GM18517 (cell line): ENCODE results near the gene JMY.

ENCODE experiments used
- ATAC-seq: cut with Tn5 transposase; IDR thresholded peaks from one replicate; pipeline ENCODE4 v1.9.1; 2021; ENCODE audit warnings: mild to moderate bottlenecking, moderate library complexity; ENCODE audit not compliant: unreplicated experiment

Gene JMY

GRCh38 chr5:79235634-79236361 lies at the start of gene JMY:
JMY (plus strand) TSS chr5:79236131; CDS start chr5:79236651, 520 bp downstream.
- peak; percentile 42 for ATAC-seq

- ATAC-seq, result no peak
These were observed 49.5 kb upstream of the JMY start for GRCh38 chr5:79186455-79186854.

- ATAC-seq, result no peak
These were observed 46.3 kb upstream of the JMY start for GRCh38 chr5:79189439-79190234.

- no peak for ATAC-seq
These were observed 45.7 kb upstream of the JMY start for GRCh38 chr5:79190235-79190529.

- no peak for ATAC-seq
These were observed 44.5 kb upstream of the JMY start for GRCh38 chr5:79191457-79191856.

GRCh38 chr5:79193643-79194042 lies 42.3 kb upstream of the JMY start:
- no peak for ATAC-seq

- no peak for ATAC-seq
These were observed 35.3 kb upstream of the JMY start for GRCh38 chr5:79200573-79201183.

GRCh38 chr5:79201206-79201605 lies 34.7 kb upstream of the JMY start:
- ATAC-seq, result no peak

GRCh38 chr5:79202076-79202475 lies 33.9 kb upstream of the JMY start:
- no peak for ATAC-seq

GRCh38 chr5:79205965-79206364 lies 30.0 kb upstream of the JMY start:
- ATAC-seq, result no peak

GRCh38 chr5:79206541-79206940 lies 29.4 kb upstream of the JMY start:
- no peak for ATAC-seq

GRCh38 chr5:79209505-79209904 lies 26.4 kb upstream of the JMY start:
- no peak for ATAC-seq

GRCh38 chr5:79224286-79224984 lies 11.5 kb upstream of the JMY start:
- no peak for ATAC-seq

- no peak for ATAC-seq
These were observed 10.9 kb upstream of the JMY start for GRCh38 chr5:79225026-79225425.

- ATAC-seq, result no peak
These were observed 10.5 kb upstream of the JMY start for GRCh38 chr5:79225441-79225840.

- no peak for ATAC-seq
These were observed 8.4 kb upstream of the JMY start for GRCh38 chr5:79227484-79228025.

GRCh38 chr5:79229357-79230174 lies 6.4 kb upstream of the JMY start:
- peak; percentile 80 for ATAC-seq

GRCh38 chr5:79235261-79235633 lies 684 bp upstream of the JMY start:
- ATAC-seq, result peak; percentile 36

- ATAC-seq, result peak; percentile 24
These were observed 535 bp downstream of the JMY start for GRCh38 chr5:79236362-79236969.
